ENCODE measurements around the gene RFX3. TPM values are rescaled to one million over a fixed set of nuclear protein-coding genes. Genes with fewer than 3 reads are reported as not detected.
A peak's percentile ranks its signal among the peaks of the same experiment; 100 is the strongest.

Gene RFX3
- total RNA-seq, 6 experiments from 2014 or later = 2.8 to 4.2 (median 3.5) TPM

GRCh38 chr9:3446313-3446712, 79.5 kb downstream of the RFX3 start:
- H3K4me1 Mint-ChIP-seq (ENCODE audit: low read depth) = no peaks in the 10 kb centered on the region
- DNase-seq = no peak
- H3K9me3 Mint-ChIP-seq = no peaks in the 10 kb centered on the region
- H3K27ac Mint-ChIP-seq = no peak overlapping the region
- H3K4me3 Mint-ChIP-seq = no peak overlapping the region
- no peaks in the 10 kb centered on the region for H3K27me3 Mint-ChIP-seq (ENCODE audit: insufficient read depth)
- H3K36me3 Mint-ChIP-seq (ENCODE audit: low read depth) = no peaks in the 10 kb centered on the region; the same call in 1 of the 2 replicates
- TF ChIP-seq, protein P1, sequence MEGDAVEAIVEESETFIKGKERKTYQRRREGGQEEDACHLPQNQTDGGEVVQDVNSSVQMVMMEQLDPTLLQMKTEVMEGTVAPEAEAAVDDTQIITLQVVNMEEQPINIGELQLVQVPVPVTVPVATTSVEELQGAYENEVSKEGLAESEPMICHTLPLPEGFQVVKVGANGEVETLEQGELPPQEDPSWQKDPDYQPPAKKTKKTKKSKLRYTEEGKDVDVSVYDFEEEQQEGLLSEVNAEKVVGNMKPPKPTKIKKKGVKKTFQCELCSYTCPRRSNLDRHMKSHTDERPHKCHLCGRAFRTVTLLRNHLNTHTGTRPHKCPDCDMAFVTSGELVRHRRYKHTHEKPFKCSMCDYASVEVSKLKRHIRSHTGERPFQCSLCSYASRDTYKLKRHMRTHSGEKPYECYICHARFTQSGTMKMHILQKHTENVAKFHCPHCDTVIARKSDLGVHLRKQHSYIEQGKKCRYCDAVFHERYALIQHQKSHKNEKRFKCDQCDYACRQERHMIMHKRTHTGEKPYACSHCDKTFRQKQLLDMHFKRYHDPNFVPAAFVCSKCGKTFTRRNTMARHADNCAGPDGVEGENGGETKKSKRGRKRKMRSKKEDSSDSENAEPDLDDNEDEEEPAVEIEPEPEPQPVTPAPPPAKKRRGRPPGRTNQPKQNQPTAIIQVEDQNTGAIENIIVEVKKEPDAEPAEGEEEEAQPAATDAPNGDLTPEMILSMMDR (IDR thresholded peaks at IDR 0.05) = no peak

GRCh38 chr9:3444016-3444415, 81.8 kb downstream of the RFX3 start:
- Mint-ChIP-seq H3K27ac (no peak overlapping the region), H3K9me3 (no peaks in the 10 kb centered on the region), H3K36me3 (ENCODE audit: low read depth) (no peaks in the 10 kb centered on the region), H3K27me3 (ENCODE audit: insufficient read depth) (no peaks in the 10 kb centered on the region), H3K4me1 (ENCODE audit: low read depth) (no peaks in the 10 kb centered on the region), H3K4me3 (no peak overlapping the region)
- DNase-seq = no peak
- TF ChIP-seq, protein P1 (IDR thresholded peaks at IDR 0.05) = no peak

DNA sequence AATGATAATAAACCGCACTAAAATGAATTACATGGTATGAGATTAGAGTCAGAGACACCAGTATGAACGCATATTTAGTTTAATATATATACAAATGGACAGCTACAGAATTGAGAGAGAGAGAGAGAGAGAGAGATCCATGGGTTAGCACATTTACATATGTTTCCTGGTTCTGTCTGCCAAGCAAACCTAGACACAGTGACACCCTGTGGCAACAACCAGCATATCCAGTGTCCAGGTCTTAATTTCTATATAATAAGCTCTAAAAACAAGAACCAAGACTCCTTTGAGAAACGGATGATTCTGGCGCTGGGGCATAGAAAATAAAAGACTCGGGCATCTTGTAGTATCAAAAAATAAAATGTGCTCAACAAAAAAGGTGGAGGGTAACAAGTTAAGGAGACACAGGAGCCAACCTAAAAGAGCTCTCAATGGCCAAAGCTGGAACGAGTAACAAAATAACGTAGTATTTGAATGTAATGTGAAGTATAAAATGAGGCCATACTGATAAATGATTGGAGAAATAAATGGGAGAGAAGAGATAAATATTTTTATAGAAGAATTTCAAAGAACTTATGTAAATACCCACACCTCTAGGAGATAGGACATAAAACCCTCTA, 84.5 kb downstream of the RFX3 start:
- TF ChIP-seq, protein P1 (IDR thresholded peaks at IDR 0.05) = peak; percentile 82
- Mint-ChIP-seq H3K36me3 (ENCODE audit: low read depth) (no peaks in the 10 kb centered on the region), H3K27me3 (ENCODE audit: insufficient read depth) (no peaks in the 10 kb centered on the region), H3K4me1 (ENCODE audit: low read depth) (peaks cover 9% of the 10 kb centered on the region), H3K27ac (no peak overlapping the region), H3K9me3 (no peaks in the 10 kb centered on the region), H3K4me3 (no peak overlapping the region)
- peak; percentile 67 for DNase-seq

DNA sequence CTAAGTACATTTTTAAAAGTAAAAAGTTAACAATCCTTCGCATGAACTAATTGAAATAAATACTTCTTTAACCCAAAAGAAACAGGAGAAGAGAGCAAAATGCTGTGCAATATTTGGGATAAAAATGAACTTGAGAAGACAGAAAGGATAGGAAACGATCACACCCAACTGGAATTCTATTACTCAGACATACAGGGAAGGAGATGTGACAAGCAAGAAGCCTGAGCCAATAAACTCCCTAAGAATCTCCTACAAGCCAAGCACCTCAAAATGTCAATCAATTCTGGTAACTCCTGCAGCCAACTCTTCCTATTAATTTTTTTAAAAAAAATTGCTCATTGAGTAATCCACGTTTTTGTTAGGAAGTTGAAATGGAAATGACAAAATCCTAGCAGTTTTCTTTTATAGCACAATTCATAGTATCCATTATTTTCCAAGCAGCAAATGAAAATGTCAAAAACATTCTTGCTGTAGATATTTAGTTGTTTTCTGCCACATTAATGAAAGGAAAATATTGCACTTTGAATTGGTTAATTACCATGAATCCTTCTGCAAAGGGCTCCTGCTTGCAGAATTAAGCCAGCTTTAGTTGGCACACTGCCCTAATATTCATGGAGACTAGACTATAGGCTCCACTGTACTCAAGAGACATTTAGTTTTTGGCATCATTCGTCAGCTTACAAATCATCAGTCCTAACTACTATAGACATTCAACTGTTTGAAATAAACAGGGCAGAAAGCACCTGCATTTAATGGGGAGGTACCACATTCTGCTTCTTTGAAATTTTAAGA, 89.0 kb downstream of the RFX3 start:
- H3K36me3 Mint-ChIP-seq (ENCODE audit: low read depth) = no peaks in the 10 kb centered on the region
- peaks cover 24% of the 10 kb centered on the region for H3K4me1 Mint-ChIP-seq (ENCODE audit: low read depth)
- no peaks in the 10 kb centered on the region for H3K9me3 Mint-ChIP-seq
- no peak overlapping the region for H3K4me3 Mint-ChIP-seq
- no peak overlapping the region for H3K27ac Mint-ChIP-seq
- TF ChIP-seq, protein P1 (IDR thresholded peaks at IDR 0.05) = no peak
- peak; percentile 13 for DNase-seq
- no peaks in the 10 kb centered on the region for H3K27me3 Mint-ChIP-seq (ENCODE audit: insufficient read depth)

DNA sequence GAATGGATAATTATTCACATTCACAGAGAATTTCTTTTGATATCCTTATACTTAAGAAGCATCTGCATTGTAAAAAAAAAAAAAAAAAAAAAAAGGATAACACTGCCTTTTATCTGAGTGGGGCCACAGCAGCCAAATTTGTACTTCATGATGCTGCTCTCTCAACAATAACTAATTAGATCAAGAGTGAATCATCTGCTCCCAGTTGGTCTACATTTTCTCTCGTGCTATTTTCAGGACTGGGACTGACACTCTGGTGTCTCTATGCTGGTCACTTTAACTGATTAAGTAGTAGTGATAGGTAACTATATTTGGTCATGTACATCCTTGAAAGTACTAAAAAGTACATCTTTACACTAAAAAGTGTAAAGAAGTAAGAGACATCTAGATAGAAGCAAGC, 90.1 kb downstream of the RFX3 start:
- Mint-ChIP-seq H3K4me3 (no peak overlapping the region), H3K27ac (no peak overlapping the region), H3K27me3 (ENCODE audit: insufficient read depth) (no peaks in the 10 kb centered on the region), H3K4me1 (ENCODE audit: low read depth) (peaks cover 24% of the 10 kb centered on the region), H3K9me3 (no peaks in the 10 kb centered on the region), H3K36me3 (ENCODE audit: low read depth) (no peaks in the 10 kb centered on the region)
- TF ChIP-seq, protein P1 (IDR thresholded peaks at IDR 0.05) = no peak
- no peak for DNase-seq
